Measurements from ENCODE around the gene POMGNT1. TPM values are rescaled to one million over a fixed set of nuclear protein-coding genes. Genes with fewer than 3 reads are reported as not detected.

The POMGNT1 gene
- polyA plus RNA-seq, 1 donor (not counting 4 experiments of a cell fraction or from before 2014, with no cell fraction given), result 49.6 TPM

DNA sequence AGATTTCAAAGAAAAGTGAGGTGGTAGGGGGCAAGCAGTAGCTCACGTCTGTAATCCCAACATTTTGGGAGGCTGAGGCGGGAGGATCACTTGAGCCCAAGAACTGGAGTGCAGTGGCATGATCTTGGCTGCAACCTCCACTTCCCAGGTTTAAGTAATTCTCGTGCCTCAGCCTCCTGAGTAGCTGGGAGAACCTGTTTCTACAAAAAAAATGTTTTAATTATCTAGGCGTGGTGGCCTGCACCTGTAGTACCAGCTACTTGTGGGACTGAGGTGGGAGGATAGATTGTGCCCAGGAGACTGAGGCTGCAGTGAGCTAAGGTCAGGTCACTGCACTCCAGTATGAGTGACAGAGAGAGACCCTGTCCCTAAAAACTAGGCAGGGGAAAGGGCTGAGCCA, 25.9 kb downstream of the POMGNT1 start:
- Histone ChIP-seq H3K4me2 (ENCODE audit: control insufficient read depth, extremely low read depth, insufficient read depth, low read depth, low read length) (no peak overlapping the region), H3K27me3 (ENCODE audit: control insufficient read depth, extremely low read depth, insufficient read depth, low read length) (peaks cover 10% of the 10 kb centered on the region), H3K4me3 (ENCODE audit: control insufficient read depth in 2 of 3, extremely low read depth in 1 of 3, insufficient read depth in 2 of 3, low read depth in 1 of 3, low read length in 3 of 3) (no peak overlapping the region), H3K27ac (ENCODE audit: control insufficient read depth, insufficient read depth, low read length) (no peak overlapping the region), H4K20me1 (ENCODE audit: control insufficient read depth, extremely low read depth, insufficient read depth, low read length) (no peaks in the 10 kb centered on the region), H3K4me1 (ENCODE audit: control insufficient read depth, extremely low read depth, insufficient read depth, low read length) (peaks cover 21% of the 10 kb centered on the region), H2AFZ (ENCODE audit: control insufficient read depth, low read length) (no peak overlapping the region), H3K9ac (ENCODE audit: control insufficient read depth, extremely low read depth, insufficient read depth, low read length) (no peak overlapping the region), H3K36me3 (ENCODE audit: control insufficient read depth in 2 of 2, extremely low read depth in 1 of 2, insufficient read depth in 2 of 2, low read length in 2 of 2) (no peaks in the 10 kb centered on the region), H3K79me2 (ENCODE audit: control insufficient read depth, insufficient read depth, low read length) (no peaks in the 10 kb centered on the region), H3K9me1 (ENCODE audit: control insufficient read depth, extremely low read depth, insufficient read depth, low read length) (no peaks in the 10 kb centered on the region), H3K9me3 (ENCODE audit: control insufficient read depth, low read depth, low read length) (no peaks in the 10 kb centered on the region)
- no peak for DNase-seq (ENCODE audit: low read depth, low spot score)
- no peak for FAIRE-seq
- dilution Hi-C loops (cut with MboI; ENCODE audit: extremely low pct_ligation_motif_present, low sequenced_read_pairs), result no loop called here
- TF ChIP-seq, protein P1, sequence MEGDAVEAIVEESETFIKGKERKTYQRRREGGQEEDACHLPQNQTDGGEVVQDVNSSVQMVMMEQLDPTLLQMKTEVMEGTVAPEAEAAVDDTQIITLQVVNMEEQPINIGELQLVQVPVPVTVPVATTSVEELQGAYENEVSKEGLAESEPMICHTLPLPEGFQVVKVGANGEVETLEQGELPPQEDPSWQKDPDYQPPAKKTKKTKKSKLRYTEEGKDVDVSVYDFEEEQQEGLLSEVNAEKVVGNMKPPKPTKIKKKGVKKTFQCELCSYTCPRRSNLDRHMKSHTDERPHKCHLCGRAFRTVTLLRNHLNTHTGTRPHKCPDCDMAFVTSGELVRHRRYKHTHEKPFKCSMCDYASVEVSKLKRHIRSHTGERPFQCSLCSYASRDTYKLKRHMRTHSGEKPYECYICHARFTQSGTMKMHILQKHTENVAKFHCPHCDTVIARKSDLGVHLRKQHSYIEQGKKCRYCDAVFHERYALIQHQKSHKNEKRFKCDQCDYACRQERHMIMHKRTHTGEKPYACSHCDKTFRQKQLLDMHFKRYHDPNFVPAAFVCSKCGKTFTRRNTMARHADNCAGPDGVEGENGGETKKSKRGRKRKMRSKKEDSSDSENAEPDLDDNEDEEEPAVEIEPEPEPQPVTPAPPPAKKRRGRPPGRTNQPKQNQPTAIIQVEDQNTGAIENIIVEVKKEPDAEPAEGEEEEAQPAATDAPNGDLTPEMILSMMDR (optimal IDR thresholded peaks at IDR 0.05 in 1 of 3, IDR thresholded peaks at IDR 0.05 in 1 of 3, conservative IDR thresholded peaks at IDR 0.05 in 1 of 3; ENCODE audit: extremely low read depth in 1 of 3, insufficient read depth in 2 of 3, low read length in 3 of 3), result no peak
- TF ChIP-seq EZH2 (IDR thresholded peaks at IDR 0.05; ENCODE audit: low read length), result no peak

DNA sequence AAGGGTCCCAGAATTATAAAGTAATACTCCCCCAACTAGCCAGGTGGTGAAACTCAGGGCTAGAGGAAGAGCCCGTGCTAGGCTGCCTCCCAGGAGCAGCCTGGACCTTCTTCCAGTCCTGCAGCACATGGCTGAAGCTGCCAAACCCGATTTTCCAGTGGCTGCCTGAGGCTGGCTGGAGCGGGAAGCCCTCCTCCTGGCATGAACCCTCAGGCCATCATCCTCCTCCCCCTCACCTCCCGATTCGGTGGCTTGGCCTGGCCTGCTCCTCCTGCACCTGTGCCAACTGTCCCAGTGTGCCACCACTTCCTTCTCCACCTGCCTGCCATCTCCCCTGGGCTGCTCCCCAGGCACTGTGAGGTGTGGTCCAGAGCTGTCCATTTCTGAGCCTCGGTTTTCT, 26.4 kb downstream of the POMGNT1 start:
- no peaks in the 10 kb centered on the region for H3K36me3 ChIP-seq (ENCODE audit: control insufficient read depth in 2 of 2, extremely low read depth in 1 of 2, insufficient read depth in 2 of 2, low read length in 2 of 2)
- H3K9me1 ChIP-seq (ENCODE audit: control insufficient read depth, extremely low read depth, insufficient read depth, low read length), result no peaks in the 10 kb centered on the region
- no peak for FAIRE-seq
- H3K79me2 ChIP-seq (ENCODE audit: control insufficient read depth, insufficient read depth, low read length), result no peaks in the 10 kb centered on the region
- H3K4me2 ChIP-seq (ENCODE audit: control insufficient read depth, extremely low read depth, insufficient read depth, low read depth, low read length), result no peak overlapping the region
- H3K4me1 ChIP-seq (ENCODE audit: control insufficient read depth, extremely low read depth, insufficient read depth, low read length), result peaks cover 21% of the 10 kb centered on the region
- no peak overlapping the region for H3K4me3 ChIP-seq (ENCODE audit: control insufficient read depth in 2 of 3, extremely low read depth in 1 of 3, insufficient read depth in 2 of 3, low read depth in 1 of 3, low read length in 3 of 3)
- no peak for DNase-seq (ENCODE audit: low read depth, low spot score)
- peaks cover 14% of the 10 kb centered on the region for H3K27me3 ChIP-seq (ENCODE audit: control insufficient read depth, extremely low read depth, insufficient read depth, low read length)
- H4K20me1 ChIP-seq (ENCODE audit: control insufficient read depth, extremely low read depth, insufficient read depth, low read length), result no peaks in the 10 kb centered on the region
- dilution Hi-C loops (cut with MboI; ENCODE audit: extremely low pct_ligation_motif_present, low sequenced_read_pairs), result no loop called here
- no peak overlapping the region for H3K27ac ChIP-seq (ENCODE audit: control insufficient read depth, insufficient read depth, low read length)
- no peak overlapping the region for H2AFZ ChIP-seq (ENCODE audit: control insufficient read depth, low read length)
- no peaks in the 10 kb centered on the region for H3K9me3 ChIP-seq (ENCODE audit: control insufficient read depth, low read depth, low read length)
- no peak overlapping the region for H3K9ac ChIP-seq (ENCODE audit: control insufficient read depth, extremely low read depth, insufficient read depth, low read length)
- no peak for TF ChIP-seq EZH2 (IDR thresholded peaks at IDR 0.05; ENCODE audit: low read length)
- TF ChIP-seq, protein P1 (optimal IDR thresholded peaks at IDR 0.05 in 1 of 3, IDR thresholded peaks at IDR 0.05 in 1 of 3, conservative IDR thresholded peaks at IDR 0.05 in 1 of 3; ENCODE audit: extremely low read depth in 1 of 3, insufficient read depth in 2 of 3, low read length in 3 of 3), result no peak
